GM18870 (cell line): Measurements from ENCODE around the gene SARNP.

Experiments used
- ATAC-seq: cut with Tn5 transposase; IDR thresholded peaks from one replicate; pipeline ENCODE4 v1.9.1; 2021; ENCODE audit warnings: moderate library complexity; ENCODE audit not compliant: unreplicated experiment

Gene SARNP

DNA sequence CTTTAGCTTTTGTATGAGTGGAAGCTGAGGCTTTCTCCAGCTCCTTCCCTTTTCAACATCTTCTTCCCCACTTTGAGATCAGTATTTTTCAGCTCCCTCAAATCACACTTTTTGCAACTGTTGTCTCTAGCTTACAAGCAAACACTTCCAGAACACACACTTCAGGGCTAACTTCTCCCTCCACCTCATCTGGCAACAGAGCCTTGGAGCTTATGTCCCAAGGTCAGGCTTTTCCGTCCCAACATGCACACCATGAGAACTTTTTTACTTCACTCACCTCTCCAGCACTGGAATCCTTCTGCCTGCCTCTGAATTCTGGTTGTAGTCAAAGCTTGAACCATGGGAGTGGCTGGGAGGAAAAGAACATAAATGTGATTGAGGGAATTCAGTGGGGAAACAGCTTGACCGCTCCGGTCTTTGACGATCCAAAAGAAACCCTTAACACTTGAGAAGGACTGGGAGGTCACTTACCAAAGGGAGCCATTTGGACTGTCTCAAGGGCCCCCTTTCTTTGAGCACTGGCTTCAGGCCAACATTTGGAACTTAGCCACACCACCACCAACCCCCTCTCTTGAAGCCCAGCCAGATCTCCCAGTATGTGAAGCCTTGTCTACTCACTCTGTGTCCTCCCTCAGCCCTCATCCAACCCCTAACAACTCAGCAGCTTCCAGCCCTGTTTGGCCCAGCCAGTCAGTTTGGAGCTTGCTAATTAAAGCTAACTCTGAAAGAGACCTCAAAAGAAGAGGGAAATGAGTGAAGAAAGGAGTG lies 105.6 kb downstream of the SARNP start:
- ATAC-seq: no peak

DNA sequence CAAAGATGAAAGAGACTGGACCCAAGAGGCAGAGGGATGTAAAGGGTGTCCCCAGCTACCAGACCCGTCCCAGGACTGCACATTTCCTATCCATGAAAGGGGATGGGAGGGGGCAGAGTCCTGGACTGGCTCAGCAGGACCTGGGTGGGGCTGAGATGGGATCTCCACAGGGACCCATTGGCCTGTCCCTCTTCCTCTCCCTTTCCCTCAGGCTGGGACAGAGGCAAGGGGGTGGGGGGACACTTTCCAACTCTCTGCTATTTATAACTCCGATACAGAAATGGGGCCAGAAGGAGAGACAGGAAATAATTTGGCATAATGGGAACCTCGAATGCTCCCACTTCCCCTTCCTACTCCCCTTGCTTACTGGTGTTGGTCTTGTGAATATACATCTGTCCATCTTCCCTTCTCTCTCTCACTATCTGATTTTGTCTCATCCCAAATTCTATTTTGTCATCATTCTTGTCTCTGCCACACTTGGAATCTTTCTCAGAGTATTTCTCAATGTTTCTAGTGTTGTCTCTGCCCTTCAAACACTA lies 108.8 kb downstream of the SARNP start:
- ATAC-seq: no peak

DNA sequence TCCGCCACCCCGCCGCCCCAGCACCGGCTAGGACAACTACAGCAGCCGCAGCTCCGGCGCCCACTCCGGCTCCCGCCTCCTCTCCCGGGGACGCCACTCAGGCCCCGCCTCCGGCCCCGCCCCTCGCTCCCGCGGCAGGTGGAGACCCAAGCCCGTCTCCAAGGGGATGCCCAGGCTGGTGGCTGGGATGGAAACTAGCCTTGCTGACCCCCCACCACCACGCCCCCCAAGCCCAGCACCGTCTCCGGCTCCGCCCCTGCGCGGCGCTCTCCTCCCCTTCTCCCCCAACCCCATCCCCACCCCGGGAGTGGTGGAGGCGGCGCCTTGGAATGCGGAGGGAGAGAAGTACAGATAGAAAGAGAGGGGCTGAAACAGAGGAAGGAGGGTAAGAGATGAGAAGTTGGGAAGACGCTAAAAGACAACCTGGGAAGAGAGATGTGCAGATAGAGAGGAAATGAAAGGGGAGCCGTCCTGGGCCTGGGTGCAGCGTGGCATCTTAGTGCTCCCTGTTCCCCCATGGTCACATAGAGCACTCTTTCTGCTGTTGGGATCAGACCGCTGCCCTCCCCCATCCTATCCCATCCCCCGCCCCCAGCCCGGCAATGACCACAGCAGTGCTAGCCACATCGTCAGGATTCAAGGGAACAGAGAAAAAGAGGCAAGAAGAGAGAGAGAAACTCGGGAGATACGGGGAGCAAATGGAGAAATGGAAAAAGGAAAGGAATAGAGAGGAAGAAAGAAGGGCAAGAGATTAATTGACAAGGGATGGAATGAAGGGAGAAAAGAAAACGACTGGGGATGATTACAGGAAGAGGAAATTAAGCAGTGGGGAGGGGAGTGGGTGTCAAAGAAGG lies 109.5 kb downstream of the SARNP start, which contains the start of gene ITGA7:
Gene ITGA7, minus strand, starts transcription at position 64 of the 854 bp plus-strand sequence. CDS start 222 bp downstream, outside the sequence.
- ATAC-seq: no peak
